ENCODE results near the gene SLAMF7. TPM values are rescaled to one million over a fixed set of nuclear protein-coding genes. Genes with fewer than 3 reads are reported as not detected.
"Not testable (repeated sequence)": the region's sequence is repeated elsewhere in the genome, so short reads cannot be mapped to it uniquely, and the experiment has no call there.

SLAMF7 gene, protein sequence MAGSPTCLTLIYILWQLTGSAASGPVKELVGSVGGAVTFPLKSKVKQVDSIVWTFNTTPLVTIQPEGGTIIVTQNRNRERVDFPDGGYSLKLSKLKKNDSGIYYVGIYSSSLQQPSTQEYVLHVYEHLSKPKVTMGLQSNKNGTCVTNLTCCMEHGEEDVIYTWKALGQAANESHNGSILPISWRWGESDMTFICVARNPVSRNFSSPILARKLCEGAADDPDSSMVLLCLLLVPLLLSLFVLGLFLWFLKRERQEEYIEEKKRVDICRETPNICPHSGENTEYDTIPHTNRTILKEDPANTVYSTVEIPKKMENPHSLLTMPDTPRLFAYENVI
- polyA plus RNA-seq (2013, experiment 1 of 2; ENCODE audit: insufficient read length): 0.05 TPM
- not detected for polyA plus RNA-seq (2013, experiment 2 of 2; ENCODE audit: insufficient read length)

DNA sequence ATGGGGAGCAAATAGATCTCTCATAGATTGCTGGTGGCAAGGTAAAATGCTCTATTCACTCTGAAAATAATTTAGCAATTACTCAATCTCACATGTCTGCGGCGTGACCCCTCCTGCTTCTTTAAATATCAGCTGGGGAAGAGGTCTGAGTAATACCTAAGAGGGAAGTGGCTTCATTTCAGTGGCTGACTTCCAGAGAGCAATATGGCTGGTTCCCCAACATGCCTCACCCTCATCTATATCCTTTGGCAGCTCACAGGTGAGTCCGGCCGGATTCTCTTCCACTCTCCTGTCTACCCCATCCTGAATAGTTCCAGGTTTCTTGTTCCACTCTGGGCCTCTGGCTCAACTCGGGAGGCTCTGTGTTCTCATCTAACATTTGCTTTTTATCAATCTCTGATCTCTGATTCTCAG lies at the start of gene SLAMF7:
TSS of gene SLAMF7 (plus strand) at position 150 of the 414 bp plus-strand sequence. CDS start at position 205, 55 bp downstream.
- no peak for DNase-seq

GRCh38 chr1:160692390-160692789 lies 46.7 kb upstream of the SLAMF7 start:
- not testable (repeated sequence) for DNase-seq

DNA sequence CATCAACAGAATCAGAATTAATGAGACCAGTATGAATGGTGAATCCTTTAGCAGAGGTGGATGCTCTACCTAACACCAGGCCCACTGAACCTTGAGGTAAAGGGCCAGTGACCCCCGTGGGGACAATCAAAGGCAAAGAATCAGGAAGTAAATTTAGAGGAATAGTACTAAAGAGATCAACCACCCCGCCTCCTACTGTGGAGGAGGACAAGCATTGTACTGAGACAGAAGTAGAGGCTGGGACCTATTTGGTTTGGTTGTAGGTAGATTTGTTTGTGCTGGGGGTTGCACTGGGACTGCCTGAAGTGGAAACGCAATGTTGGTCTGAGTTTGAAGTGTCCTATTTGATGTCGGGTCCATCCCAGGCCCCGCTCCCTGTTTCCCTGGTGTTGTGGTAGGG lies 36.9 kb upstream of the SLAMF7 start:
- no peak for DNase-seq

GRCh38 chr1:160704250-160704649 lies 34.8 kb upstream of the SLAMF7 start:
- DNase-seq: no peak

DNA sequence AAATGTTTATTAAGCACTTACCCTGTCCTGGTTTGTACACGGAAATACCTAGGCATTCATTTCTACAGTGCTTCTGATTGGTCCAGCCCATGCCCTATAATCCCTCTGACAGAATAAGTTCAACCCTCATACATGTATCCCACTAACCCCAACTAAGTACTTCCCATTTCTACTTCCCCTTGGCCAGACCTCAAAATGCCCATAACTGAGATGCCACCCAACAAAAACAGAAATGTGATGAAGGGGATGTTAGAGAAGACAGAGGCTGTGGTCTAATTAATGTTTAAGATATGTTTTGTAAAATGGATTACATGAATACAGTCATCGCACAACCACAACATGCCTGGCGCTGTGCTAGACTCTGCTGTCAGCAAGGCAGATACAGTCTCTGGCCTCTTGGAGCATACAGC lies 33.8 kb upstream of the SLAMF7 start:
- DNase-seq: not testable (repeated sequence)

DNA sequence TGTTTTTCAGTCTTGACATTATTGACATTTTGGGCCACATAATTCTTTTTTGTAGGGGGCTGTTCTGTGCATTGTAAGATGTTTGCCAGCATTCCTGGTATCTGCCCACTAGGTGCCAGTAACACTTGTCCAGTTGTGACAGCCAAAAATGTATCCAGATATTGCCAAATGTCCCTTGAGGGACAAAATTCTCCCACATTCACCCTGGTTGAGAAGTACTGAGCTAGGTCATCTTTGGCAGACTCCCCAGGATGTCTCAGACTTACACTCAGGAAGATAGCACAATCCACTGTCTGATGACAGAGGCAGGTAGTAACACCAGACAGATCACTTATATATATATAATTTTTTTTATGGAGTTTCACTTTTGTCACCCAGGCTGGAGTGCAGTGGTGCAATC lies 33.3 kb upstream of the SLAMF7 start:
- no peak for DNase-seq

DNA sequence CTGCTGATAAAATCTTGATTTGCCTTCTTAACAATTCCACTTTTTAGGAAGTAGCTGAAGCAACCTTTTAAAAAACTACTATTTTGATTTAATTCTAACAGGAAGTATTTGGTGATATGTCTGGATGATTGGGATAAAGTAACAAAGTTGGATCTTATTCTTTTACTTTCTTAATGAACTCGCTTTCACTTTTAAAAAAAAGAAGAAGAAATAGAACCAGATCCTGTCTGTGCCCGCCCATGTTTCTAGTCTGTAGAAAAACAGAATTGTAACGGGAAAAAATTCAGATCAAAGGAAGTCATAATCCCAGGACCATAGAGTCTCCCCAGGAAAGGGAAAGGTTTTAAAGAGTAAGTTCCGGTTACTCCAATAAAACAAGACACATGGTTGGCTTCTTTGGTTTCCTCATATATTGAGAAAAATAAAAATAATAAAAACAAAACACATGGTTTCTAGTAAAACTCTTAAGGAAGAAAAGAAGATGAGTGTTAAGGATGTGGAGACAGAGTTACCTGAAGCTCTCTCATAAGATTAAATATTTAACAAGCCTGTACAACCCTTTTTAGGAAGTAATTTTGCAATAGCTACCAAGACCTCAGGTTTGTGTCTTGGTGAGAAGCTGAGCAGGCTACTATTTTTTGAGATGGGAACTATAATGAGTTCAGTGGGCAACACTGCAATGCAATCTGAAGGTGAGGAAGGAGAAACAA lies 32.4 kb upstream of the SLAMF7 start:
- no peak for DNase-seq

- no peak for DNase-seq
These were observed 31.6 kb upstream of the SLAMF7 start for GRCh38 chr1:160707236-160708064.

DNA sequence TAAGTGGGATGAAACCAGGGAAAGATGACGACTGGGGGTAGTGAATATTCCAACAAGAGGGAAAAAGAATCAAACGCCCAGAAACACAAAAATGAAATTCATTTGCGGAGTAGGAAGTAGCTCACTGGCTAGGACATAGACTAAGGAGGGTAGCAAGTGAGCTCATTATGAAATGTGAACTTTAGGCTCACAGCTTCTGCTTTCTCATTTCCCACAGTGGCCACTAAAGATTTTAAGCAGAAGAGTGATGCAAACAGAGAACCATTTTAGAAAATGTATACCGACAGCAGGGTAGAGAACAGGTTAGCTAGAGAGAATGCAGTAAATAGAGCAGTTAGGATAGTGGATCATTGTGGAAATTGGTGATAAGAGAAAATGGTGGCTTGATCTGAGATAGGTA lies 30.9 kb upstream of the SLAMF7 start:
- no peak for DNase-seq

GRCh38 chr1:160708801-160709200 lies 30.2 kb upstream of the SLAMF7 start:
- no peak for DNase-seq

- no peak for DNase-seq
These were observed 29.3 kb upstream of the SLAMF7 start for GRCh38 chr1:160709715-160710114.

DNA sequence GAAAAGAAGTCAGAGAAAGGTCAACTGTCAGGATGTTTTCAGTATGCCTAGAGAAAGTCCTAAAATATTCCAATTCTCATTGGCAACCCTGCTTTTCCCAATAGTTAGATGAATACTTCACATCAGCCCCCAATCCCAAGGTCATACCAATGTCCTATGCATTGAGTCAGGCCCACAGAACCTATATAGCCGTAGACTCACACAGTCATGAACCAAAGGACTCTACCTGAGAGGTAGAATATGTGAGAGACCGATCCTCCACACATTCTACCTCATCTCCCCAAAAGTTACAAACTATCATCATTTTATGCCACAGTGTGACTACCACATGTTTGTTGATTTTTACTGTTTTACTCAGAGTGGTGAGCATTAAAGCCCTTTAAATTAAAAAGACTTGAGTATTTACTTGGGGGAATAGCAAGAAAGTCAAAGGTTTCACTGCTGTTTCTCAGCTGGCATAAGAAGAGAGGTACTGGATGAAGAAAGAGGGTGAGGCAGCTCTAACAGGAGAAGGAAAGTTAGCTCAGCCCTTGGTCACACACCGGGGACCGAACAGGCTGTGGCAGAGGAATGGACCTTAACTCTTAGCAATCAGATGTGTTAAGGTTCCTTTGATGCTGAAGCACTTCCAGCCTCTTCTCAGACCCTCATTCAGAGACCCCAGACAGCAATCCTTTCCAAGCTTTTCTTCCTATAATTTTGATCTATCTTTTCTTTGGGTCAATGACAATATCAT lies 28.4 kb upstream of the SLAMF7 start:
- no peak for DNase-seq

GRCh38 chr1:160711276-160711601 lies 27.8 kb upstream of the SLAMF7 start:
- DNase-seq: no peak

GRCh38 chr1:160711602-160712311 lies 27.3 kb upstream of the SLAMF7 start, which contains the start of gene CD48:
TSS of gene CD48 (minus strand) at chr1:160711822. CDS start at chr1:160711763, 59 bp downstream.
- no peak for DNase-seq

GRCh38 chr1:160712525-160713080 lies 26.4 kb upstream of the SLAMF7 start:
- not testable (repeated sequence) for DNase-seq

DNA sequence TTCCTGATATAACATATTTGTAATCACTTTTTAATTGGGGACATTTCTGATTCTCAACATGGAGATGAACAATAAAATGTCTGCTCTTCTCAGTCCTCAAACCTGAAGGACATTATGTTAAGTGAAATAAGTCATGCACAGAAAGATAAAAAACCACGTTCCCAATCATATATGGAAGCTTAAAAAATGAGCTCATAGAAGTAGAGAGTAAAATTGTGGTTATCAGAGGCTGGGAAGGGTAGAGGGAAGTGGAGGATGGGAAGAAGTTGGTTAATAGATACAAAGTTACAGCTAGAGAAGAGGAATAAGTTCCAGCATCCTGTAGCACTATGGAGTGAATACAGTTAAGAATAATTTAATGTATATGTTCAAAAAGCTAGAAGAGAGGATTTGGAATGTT lies 25.9 kb upstream of the SLAMF7 start:
- DNase-seq: no peak

DNA sequence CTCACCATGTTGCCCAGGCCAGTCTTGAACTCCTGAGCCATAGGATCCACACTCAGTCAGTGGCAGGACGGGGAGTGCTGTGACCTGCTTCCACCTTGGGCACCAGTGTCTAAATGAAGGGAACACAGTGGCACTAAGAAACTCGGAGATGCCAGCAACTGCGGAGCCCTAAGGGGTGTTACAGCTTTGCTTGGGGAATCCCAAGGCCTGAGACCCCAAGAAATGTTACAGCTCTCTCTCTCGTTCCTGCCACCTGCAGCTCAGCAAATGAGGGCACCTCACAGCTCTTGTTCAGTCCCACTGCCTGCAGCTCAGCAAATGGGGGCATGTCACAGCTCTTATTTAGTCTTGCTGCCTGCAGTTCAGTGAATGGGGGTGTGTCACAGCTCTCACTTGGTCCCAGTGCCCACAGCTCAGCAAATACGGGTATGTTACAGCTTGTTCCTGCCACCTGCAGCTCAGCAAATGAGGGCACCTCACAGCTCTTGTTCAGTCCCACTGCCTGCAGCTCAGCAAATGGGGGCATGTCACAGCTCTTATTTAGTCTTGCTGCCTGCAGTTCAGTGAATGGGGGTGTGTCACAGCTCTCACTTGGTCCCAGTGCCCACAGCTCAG lies 24.9 kb upstream of the SLAMF7 start:
- DNase-seq: not testable (repeated sequence)

DNA sequence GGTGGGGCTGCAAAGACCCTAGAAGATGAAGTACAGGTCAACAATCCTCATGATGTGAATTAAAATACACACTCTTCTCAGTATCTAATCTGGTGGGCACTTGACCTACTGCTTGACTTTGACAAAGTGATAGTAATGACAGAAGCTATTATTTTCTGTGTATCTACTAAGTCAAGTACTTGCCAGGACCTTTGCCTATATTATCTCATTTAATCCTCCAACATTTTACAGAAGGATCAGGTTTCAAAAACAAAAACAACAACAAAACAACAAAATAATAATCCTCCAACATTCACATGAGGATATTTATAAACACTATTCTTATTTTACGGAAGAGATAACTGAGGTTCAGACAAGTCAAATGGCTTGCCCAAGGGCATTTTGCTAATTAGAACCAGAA lies 23.0 kb upstream of the SLAMF7 start:
- no peak for DNase-seq

DNA sequence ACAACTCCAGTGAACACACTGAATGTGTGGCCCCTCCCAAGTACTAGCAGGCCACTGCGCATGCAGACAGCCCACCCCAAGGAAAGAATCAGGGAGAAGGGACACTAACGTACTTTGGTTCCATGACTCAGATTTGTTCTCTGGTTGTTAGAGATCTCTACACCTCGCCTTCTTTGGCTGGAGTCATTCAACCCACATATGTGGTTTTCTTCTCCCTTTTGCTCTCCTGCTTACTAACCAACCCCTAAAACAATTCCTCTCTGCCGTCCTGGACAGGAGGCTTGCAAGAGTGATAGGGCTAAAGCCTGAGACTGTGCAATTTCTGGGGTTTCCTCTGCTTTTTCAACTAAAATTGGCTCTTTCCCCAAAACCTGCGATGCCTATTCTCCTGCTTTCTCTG lies 21.7 kb upstream of the SLAMF7 start:
- DNase-seq: no peak

GRCh38 chr1:160718210-160718609 lies 20.8 kb upstream of the SLAMF7 start:
- DNase-seq: no peak

All from fibroblast of skin of back (primary cell).